ENCODE data around the gene CDKL1.

GRCh38 chr14:50380455-50380854, 16.2 kb downstream of the CDKL1 start:
- TF ChIP-seq, protein P1, sequence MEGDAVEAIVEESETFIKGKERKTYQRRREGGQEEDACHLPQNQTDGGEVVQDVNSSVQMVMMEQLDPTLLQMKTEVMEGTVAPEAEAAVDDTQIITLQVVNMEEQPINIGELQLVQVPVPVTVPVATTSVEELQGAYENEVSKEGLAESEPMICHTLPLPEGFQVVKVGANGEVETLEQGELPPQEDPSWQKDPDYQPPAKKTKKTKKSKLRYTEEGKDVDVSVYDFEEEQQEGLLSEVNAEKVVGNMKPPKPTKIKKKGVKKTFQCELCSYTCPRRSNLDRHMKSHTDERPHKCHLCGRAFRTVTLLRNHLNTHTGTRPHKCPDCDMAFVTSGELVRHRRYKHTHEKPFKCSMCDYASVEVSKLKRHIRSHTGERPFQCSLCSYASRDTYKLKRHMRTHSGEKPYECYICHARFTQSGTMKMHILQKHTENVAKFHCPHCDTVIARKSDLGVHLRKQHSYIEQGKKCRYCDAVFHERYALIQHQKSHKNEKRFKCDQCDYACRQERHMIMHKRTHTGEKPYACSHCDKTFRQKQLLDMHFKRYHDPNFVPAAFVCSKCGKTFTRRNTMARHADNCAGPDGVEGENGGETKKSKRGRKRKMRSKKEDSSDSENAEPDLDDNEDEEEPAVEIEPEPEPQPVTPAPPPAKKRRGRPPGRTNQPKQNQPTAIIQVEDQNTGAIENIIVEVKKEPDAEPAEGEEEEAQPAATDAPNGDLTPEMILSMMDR (conservative IDR thresholded peaks at IDR 0.05; ENCODE audit: low read depth, low read length), result no peak
- no peak for TF ChIP-seq EZH2 (IDR thresholded peaks at IDR 0.05; ENCODE audit: borderline replicate concordance, low read depth, low read length, poor library complexity, severe bottlenecking)
